BJ (cell line): ENCODE results near the gene MAP1LC3A. TPM values are rescaled to one million over a fixed set of nuclear protein-coding genes. Genes with fewer than 3 reads are reported as not detected.

ENCODE experiments used
- CTCF ChIA-PET: fragments of 350-600 bp; formaldehyde crosslinking; extraction: SDS; loops from one replicate; lab custom pipeline; 2021; ENCODE audit warnings: antibody characterized with exemption, inconsistent platforms; lab: Yijun Ruan, JAX
- POLR2A ChIA-PET: fragments of 300-600 bp; sonication (Branson Sonifier 250); formaldehyde crosslinking; extraction: SDS; loops from one replicate; lab custom pipeline; 2021; ENCODE audit warnings: antibody characterized with exemption; lab: Charles Lee
- DNase-seq: peaks from one replicate; pipeline ENCODE4 v3.0.0-alpha.2; 2011; ENCODE audit warnings: low read depth
- H3K27me3 ChIP-seq: 2 replicates; pipeline ENCODE4 v1.6.0; 2011; ENCODE audit warnings: low read length; ENCODE audit not compliant: control insufficient read depth, insufficient read depth
- H3K36me3 ChIP-seq: 2 replicates; pipeline ENCODE4 v1.5.1; 2011; ENCODE audit warnings: low read length; ENCODE audit not compliant: control insufficient read depth, insufficient read depth
- H3K4me3 ChIP-seq: 2 replicates; pipeline ENCODE4 v1.5.1; 2011; ENCODE audit warnings: low read depth, mild to moderate bottlenecking, control low read depth, low read length
- polyA plus RNA-seq: library from polyadenylated mRNA; depleted of rRNA; stranded (reverse); fragments of >200 nt; gene quantifications from 2 replicates; pipeline ENCODE4 v1.2.3, GENCODE V29; 2011; rRNA removed
- small RNA-seq: library from RNA; depleted of rRNA; stranded (forward); fragments of <200 nt; gene quantifications from one replicate; pipeline ENCODE3, GENCODE V24; 2012; ENCODE audit warnings: low replicate concordance, low read depth; ENCODE audit not compliant: insufficient read length
- TF ChIP-seq, protein P1 (sequence below): IDR thresholded peaks from 2 replicates; pipeline ENCODE4 v1.5.1; 2011; ENCODE audit warnings: low read depth, mild to moderate bottlenecking, control low read depth, inconsistent platforms, low read length, moderate library complexity; ENCODE audit not compliant: insufficient read depth

MAP1LC3A gene
- polyA plus RNA-seq, 1 experiment: 33.7 TPM

DNA sequence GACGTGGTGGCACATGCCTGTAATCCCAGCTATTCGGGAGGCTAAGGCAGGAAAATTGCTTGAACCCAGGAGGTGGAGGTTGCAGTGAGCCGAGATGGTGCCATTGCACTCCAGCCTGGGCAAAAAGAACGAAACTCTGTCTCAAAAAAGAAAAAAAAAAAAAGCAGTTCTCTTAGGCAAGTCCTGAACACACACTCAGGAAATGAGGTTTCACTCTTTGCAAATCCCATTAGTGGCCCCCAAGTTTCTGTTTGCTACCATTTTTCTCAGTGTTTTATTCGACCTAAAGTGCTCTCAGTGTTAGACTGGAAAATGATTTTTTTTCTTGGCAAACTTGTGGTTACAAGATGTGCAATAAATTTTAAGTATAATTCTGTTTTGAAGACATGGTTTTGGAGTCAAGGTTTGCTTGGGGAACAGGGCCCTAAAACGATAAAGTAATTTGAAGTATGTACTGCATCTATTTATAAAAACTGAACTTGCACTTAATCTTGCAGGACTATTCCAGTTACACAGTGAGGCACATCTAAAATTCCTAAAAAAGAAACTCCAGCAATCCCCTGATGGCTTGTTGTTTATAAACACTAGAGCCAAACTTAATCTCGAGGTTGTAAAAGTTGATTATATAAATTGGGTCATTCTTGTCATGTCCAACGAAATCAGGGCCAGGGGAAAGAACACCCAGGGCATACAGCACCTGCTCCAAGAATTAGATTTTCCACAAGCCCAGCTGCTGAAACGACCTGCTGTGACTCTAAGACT lies 42.6 kb downstream of the MAP1LC3A start:
- no peak overlapping the region for H3K4me3 ChIP-seq
- TF ChIP-seq, protein P1, sequence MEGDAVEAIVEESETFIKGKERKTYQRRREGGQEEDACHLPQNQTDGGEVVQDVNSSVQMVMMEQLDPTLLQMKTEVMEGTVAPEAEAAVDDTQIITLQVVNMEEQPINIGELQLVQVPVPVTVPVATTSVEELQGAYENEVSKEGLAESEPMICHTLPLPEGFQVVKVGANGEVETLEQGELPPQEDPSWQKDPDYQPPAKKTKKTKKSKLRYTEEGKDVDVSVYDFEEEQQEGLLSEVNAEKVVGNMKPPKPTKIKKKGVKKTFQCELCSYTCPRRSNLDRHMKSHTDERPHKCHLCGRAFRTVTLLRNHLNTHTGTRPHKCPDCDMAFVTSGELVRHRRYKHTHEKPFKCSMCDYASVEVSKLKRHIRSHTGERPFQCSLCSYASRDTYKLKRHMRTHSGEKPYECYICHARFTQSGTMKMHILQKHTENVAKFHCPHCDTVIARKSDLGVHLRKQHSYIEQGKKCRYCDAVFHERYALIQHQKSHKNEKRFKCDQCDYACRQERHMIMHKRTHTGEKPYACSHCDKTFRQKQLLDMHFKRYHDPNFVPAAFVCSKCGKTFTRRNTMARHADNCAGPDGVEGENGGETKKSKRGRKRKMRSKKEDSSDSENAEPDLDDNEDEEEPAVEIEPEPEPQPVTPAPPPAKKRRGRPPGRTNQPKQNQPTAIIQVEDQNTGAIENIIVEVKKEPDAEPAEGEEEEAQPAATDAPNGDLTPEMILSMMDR: no peak
- H3K36me3 ChIP-seq: no peaks in the 10 kb centered on the region
- no peaks in the 10 kb centered on the region for H3K27me3 ChIP-seq
- ChIA-PET CTCF (interaction anchor here (1.9 kb wide), 1 partner anchor 18 kb away, joined by 6 read pairs; no protein-coding TSS in a partner anchor), POLR2A (no interaction called here)
- DNase-seq: no peak

DNA sequence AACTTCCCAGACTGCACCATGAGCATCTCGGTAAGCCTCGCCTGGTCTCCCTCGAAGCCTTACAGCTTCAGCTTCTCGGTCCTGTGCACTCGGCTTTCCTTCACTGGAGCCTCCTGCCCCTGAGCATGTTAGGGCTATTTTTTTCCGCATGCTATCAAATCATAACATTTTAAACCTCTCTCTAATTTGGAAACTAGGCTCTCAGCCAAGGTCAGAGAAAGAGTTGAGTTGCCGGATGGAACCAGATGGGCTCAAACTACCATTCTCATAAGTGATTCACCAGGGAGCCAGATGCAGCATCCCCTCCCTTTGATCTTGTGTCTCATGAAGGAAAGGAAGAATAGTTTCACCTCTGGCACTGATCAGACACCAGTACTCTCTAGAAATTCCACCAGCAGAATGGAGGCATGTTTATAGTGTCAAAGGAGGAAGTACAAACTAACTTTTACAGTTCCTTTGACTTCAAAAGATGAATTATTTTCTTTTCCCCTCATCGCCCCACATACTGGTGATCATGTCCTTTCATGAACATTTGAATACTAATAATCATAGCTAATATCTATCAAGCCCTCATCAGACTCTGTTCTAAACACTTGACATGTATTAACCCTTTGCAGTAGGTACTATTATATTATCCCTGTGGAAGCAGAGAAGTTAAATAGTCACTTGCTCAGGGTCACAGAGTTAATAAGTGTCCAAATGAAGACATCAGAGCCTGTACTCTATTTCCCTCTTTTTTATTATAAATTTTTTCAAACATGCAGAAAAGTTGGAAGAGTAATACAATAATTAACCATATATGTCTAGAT lies 46.7 kb downstream of the MAP1LC3A start:
- Histone ChIP-seq H3K4me3 (no peak overlapping the region), H3K36me3 (no peaks in the 10 kb centered on the region), H3K27me3 (no peaks in the 10 kb centered on the region)
- POLR2A ChIA-PET: no interaction called here
- DNase-seq: peak; percentile 20
- CTCF ChIA-PET: no interaction called here
- TF ChIP-seq, protein P1: no peak

DNA sequence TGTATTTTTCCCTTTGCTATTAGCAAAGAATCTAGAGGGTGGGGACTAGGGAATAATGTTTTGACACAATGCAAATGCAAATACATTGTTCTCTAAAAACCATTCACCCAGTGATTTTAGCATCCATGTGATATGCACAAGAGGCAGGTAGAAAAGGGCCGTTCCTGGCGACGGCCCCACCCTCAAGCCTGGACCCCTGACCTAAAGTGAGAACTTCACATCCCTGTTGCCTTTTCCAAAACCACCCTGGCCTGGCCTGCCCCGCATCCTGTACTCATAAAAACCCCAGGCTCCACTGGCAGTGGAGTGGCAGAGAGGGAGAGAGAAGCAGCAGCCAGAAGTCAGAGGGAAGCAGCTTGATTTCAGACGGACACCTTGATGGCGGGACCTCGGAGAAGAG lies 48.5 kb downstream of the MAP1LC3A start:
- TF ChIP-seq, protein P1: no peak
- ChIA-PET POLR2A (no interaction called here), CTCF (interaction anchor here (1.2 kb wide), 1 partner anchor 20 kb away, joined by 3 read pairs; no protein-coding TSS in a partner anchor)
- Histone ChIP-seq H3K36me3 (no peaks in the 10 kb centered on the region), H3K4me3 (no peak overlapping the region), H3K27me3 (no peaks in the 10 kb centered on the region)
- no peak for DNase-seq

Small RNAs within 50 kb of the gene (small RNA-seq; reads per million reads assigned to genes)
- not detected for gene RF00019

Other genes with a start within 250 kb of the MAP1LC3A start
- 7.8 and 16.6 TPM in 2 replicates for gene ITCH, start 195.4 kb upstream of the MAP1LC3A start, polyA plus RNA-seq
- 310 and 320 TPM in 2 replicates for gene DYNLRB1, start 42.3 kb upstream of the MAP1LC3A start, polyA plus RNA-seq
- gene PIGU, start 118.4 kb downstream of the MAP1LC3A start, polyA plus RNA-seq: 35.2 and 45.3 TPM in 2 replicates
- gene TP53INP2, start 145.6 kb downstream of the MAP1LC3A start, polyA plus RNA-seq: 4.6 and 5.1 TPM in 2 replicates